Adrenal gland (tissue), 12 donors: ENCODE data around the gene PHF2. TPM values are rescaled to one million over a fixed set of nuclear protein-coding genes. Genes with fewer than 3 reads are reported as not detected.

Experiments
- DNase-seq, 7 donors: peaks; one replicate each; pipeline ENCODE4 v3.0.0-alpha.2; 2019 to 2020
- H3K27ac ChIP-seq, 5 donors: fragments of 200-600 bp; sonication (generic) in 4 of 5; 1 replicate in 3 of 5; 2 replicates in 2 of 5; pipeline versions ENCODE4 v1.5.1 to v1.8.0; 2016 to 2020; ENCODE audit warnings: mild to moderate bottlenecking in 1 of 5
- H3K27me3 ChIP-seq: fragments of 200-600 bp; 2 replicates; pipeline ENCODE4 v1.8.0; 2021
- H3K36me3 ChIP-seq, 2 donors: fragments of 200-600 bp; replicated peaks in 1 of 2; 1 replicate in 1 of 2; 2 replicates in 1 of 2; pipeline versions ENCODE4 v1.5.1 to v1.8.0; 2018 to 2022
- H3K4me1 ChIP-seq, 2 donors: fragments of 200-600 bp; replicated peaks in 1 of 2; 1 replicate in 1 of 2; 2 replicates in 1 of 2; pipeline versions ENCODE4 v1.5.1 to v1.8.0; 2018 to 2021
- H3K4me3 ChIP-seq, 4 donors: fragments of 200-600 bp; sonication (generic) in 3 of 4; one replicate each; pipeline ENCODE4 v1.5.1; 2016 to 2018
- H3K9me3 ChIP-seq, 3 donors: fragments of 200-600 bp; sonication (generic) in 1 of 3; replicated peaks in 1 of 3; 1 replicate in 2 of 3; 2 replicates in 1 of 3; pipeline versions ENCODE4 v1.5.1 to v1.8.0; 2016 to 2021
- POLR2A ChIP-seq, 2 donors: fragments of 450-650 bp; IDR thresholded peaks; one replicate each; pipeline ENCODE4 v1.6.1; 2017; ENCODE audit warnings: antibody characterized with exemption in 2 of 2, mild to moderate bottlenecking in 2 of 2, moderate library complexity in 1 of 2
- WGBS, 4 donors: extraction: QIAGEN DNeasy Blood & Tissue Kit in 2 of 4; methylation state at CpG; one replicate each; pipeline versions ENCODE4 v1.1.5 to v1.1.7; 2013 to 2017; 5-methylcytosine and 5-hydroxymethylcytosine counted together
- intact Hi-C, 2 donors: fragments of 100-400 bp; cut with DNase I; formaldehyde crosslinking; loops; one replicate each; pipeline versions ENCODE4 v1.14.1 to v1.15.0; 2022 to 2023
- polyA plus RNA-seq, 3 donors: library from polyadenylated mRNA; stranded (reverse); fragments of 200-250 nt in 2 of 3; fragments of 350-450 nt in 1 of 3; fragmentation: Illumina TruSeq in 1 of 3; extraction: RNeasy Lipid Tissue Mini Kit (QIAGEN cat#74804) in 1 of 3; gene quantifications; one replicate each; pipeline ENCODE4 v1.2.3, GENCODE V29; 2013 to 2014
- total RNA-seq, 9 donors: library from RNA; depleted of rRNA in 4 of 9; stranded (reverse); fragments of >200 nt in 4 of 9; fragments of 120-200 nt in 1 of 9; fragmentation: NEBNext Ultra II Directional in 1 of 9; extraction: Animal tissue kit (Norgen Biotek cat#: 25700) in 1 of 9; gene quantifications; one replicate each; pipeline versions ENCODE4 v1.1.0 to v1.2.4, GENCODE V29; 2013 to 2023
- TF ChIP-seq, protein P1 (sequence below), 6 experiments: fragments of 450-650 bp in 4 of 6; fragments of 200-600 bp in 2 of 6; sonication (generic) in 1 of 6; IDR thresholded peaks; 1 replicate in 5 of 6; 2 replicates in 1 of 6; pipeline versions ENCODE4 v1.5.1 to v1.8.0; 2016 to 2021; ENCODE audit warnings: antibody characterized with exemption in 6 of 6, mild to moderate bottlenecking in 2 of 6, moderate library complexity in 1 of 6
- donor health status: healthy with polysubstance abuse.
- donor health status: Bipolar disorder and iron deficiency.
- donor health status: DM: yes; HTN: yes; CAD: no.
- donor health status: DM: no; HTN: no; CAD: no.
- donor health status: DM: no; HTN: no; CAD: no.
- donor health status: DM: yes; HTN: yes; CAD: no.

Gene PHF2
- total and polyA plus RNA-seq, 12 donors = 11.0 to 37.6 (median 22.0) TPM

DNA sequence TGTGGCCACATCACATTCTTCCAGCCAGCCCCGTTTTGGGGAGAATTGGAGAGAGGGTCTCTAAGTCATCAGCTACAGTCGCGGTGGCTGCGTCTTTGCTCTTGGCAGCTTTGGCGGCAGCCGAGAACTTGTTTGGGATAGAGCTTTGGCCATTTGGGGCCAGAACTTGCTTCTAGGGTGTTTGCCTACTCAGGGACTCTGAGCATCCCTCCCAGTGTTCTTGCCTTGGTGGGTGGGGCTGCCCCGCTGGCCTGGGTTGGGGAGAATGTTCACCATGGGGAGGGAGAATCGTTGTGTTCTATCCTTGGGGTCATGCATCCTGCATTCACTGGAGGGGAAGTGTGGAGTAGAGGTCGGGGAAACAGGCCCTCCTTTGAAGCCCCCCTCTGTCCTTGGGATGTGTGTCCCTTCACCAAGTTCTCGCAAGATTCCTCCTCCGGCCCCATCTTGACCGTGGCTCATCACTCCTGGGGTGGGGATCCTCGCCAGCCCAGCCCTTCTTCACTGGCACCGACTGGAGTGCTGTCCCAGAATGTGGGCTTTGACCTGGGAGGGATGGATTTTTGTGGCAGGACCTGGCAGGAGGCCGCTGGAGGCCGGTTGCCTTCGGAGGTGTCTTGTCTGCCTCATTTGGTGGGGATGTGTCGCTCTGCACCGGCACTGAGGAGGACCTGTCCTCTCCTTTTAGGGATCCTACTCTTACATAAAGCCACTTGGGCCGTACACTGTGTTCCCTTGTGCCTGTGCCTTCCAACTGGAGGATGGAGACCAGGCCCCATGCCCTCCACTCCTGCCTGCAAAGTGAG is 3.5 kb downstream of the PHF2 start:
- 87 to 90% (median 88%) methylated on average over 12 to 20 of the region's 20 CpGs for WGBS, 4 donors
- Histone ChIP-seq H3K9me3 (no peaks in the 10 kb centered on the region), H3K27me3 (no peaks in the 10 kb centered on the region), H3K4me3 (no peak overlapping the region), H3K4me1 (peaks cover 10 to 22% of the 10 kb centered on the region in 2 donors), H3K36me3 (no peaks in the 10 kb centered on the region), H3K27ac (no peak overlapping the region)
- peak in 3 of 7 donors; percentile 14 to 49 (median 18) for DNase-seq
- no peak for TF ChIP-seq POLR2A (IDR thresholded peaks at IDR 0.05)
- TF ChIP-seq, protein P1, sequence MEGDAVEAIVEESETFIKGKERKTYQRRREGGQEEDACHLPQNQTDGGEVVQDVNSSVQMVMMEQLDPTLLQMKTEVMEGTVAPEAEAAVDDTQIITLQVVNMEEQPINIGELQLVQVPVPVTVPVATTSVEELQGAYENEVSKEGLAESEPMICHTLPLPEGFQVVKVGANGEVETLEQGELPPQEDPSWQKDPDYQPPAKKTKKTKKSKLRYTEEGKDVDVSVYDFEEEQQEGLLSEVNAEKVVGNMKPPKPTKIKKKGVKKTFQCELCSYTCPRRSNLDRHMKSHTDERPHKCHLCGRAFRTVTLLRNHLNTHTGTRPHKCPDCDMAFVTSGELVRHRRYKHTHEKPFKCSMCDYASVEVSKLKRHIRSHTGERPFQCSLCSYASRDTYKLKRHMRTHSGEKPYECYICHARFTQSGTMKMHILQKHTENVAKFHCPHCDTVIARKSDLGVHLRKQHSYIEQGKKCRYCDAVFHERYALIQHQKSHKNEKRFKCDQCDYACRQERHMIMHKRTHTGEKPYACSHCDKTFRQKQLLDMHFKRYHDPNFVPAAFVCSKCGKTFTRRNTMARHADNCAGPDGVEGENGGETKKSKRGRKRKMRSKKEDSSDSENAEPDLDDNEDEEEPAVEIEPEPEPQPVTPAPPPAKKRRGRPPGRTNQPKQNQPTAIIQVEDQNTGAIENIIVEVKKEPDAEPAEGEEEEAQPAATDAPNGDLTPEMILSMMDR (IDR thresholded peaks at IDR 0.05) = no peak
- intact Hi-C loops = no loop called here

DNA sequence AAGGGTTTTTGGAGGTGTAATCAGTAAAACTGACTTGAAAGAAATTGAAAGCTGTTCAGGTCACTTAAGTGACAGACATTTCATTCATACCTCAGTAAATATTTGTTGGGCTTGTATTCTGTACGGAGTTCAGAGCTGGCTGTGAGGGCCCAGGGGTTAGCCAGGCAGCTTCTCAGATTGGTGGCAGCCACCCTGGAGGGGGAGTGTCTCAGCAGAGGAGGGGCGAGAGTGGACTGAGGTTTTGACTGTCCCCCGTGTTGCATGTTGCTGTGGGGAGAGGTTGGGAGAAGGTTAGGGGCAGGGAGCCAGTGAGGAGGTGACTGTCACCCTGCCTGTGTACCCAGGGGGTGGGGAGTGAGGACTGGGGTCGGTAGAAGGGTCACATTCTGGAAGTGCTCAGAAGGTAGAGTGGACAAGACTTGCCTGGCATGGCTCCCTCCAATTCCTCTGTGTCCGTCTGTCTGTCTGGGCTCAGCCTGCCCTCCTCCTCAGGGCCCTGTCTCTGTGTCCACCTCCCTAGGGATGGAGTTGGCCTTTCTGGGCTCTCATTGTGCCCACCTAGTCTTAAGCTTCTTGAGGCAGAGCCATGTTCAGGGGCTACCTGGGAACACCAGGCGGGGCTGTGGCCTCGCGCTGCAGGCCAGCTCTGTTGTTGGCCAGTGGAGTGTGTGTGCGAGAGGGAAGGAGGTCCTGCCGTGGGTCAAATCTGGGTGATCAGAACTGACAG is 4.4 kb downstream of the PHF2 start:
- TF ChIP-seq, protein P1 (IDR thresholded peaks at IDR 0.05) = no peak
- TF ChIP-seq POLR2A (IDR thresholded peaks at IDR 0.05) = no peak
- Histone ChIP-seq H3K27me3 (no peaks in the 10 kb centered on the region), H3K27ac (no peak overlapping the region), H3K36me3 (no peaks in the 10 kb centered on the region), H3K4me1 (peaks cover 10 to 13% of the 10 kb centered on the region in 2 donors), H3K9me3 (no peaks in the 10 kb centered on the region), H3K4me3 (no peak overlapping the region)
- intact Hi-C loops = no loop called here
- 79 to 87% (median 81%) methylated on average over 9 to 10 of the region's 10 CpGs for WGBS, 4 donors
- DNase-seq = peak in 3 of 7 donors; percentile 14 to 51 (median 17)

DNA sequence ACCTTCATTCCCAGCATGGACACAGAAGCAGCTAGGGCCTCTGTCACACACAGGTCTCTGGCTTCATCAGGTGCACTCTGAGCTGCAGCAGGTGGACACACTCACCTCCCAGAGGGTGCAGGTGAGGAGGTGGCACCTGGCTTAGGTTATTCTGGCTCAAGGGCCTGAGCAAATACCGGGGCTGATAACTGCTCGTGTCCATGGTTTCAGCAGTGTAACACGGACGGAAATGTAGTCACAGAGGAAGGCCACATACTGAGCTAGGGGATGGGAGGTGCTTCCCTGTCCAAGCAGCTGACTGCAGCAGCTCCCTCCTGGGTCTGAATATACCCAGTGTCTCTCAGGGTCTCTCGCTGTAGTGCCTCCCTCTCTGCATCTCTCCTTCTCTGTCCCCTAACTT is 5.7 kb downstream of the PHF2 start:
- Histone ChIP-seq H3K9me3 (no peaks in the 10 kb centered on the region), H3K27me3 (no peaks in the 10 kb centered on the region), H3K4me1 (peaks cover 10 to 13% of the 10 kb centered on the region in 2 donors), H3K4me3 (no peak overlapping the region), H3K27ac (peak overlapping the region in 1 of 5 donors; percentile 34), H3K36me3 (no peaks in the 10 kb centered on the region)
- TF ChIP-seq POLR2A (IDR thresholded peaks at IDR 0.05) = no peak
- TF ChIP-seq, protein P1 (IDR thresholded peaks at IDR 0.05) = no peak
- DNase-seq = peak in 4 of 7 donors; percentile 16 to 61 (median 34)
- WGBS, 4 donors = 25 to 32% (median 30%) methylated on average over 5 of the region's 5 CpGs; no CpG with 5 or more reads in 1 of the 4 donors
- intact Hi-C loops = no loop called here

DNA sequence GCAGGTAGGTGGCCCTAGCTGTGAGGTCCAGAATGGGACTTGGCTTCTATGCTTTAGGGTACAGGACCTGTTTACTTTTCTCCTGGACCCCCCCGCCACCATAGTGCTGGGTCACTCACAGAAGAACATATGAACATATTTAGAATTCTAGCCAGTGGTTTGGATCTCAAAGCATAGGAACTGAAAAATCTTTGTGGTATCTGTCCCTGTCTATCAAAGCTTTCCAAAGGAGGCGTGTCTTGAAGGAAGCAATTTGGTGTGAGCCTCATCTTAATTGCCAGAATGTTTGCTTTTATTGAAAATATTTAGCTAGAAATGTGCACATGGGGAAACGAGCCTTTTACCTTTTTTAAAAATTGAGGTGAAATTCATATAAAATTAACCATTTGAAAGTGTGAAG is 6.2 kb downstream of the PHF2 start:
- no peak overlapping the region for H3K4me3 ChIP-seq
- TF ChIP-seq, protein P1 (IDR thresholded peaks at IDR 0.05) = no peak
- no peaks in the 10 kb centered on the region for H3K9me3 ChIP-seq
- H3K27ac ChIP-seq = peak overlapping the region in 1 of 5 donors; percentile 34
- 73 to 92% (median 86%) methylated on average over 3 of the region's 3 CpGs for WGBS, 4 donors
- intact Hi-C loops = no loop called here
- no peaks in the 10 kb centered on the region for H3K36me3 ChIP-seq
- peak in 1 of 7 donors; percentile 36 for DNase-seq
- peaks cover 9 to 12% of the 10 kb centered on the region in 2 donors for H3K4me1 ChIP-seq
- no peaks in the 10 kb centered on the region for H3K27me3 ChIP-seq
